CD8-positive, alpha-beta memory T cell (primary cell): ENCODE data around the gene FAM107B. TPM values are rescaled to one million over a fixed set of nuclear protein-coding genes. Genes with fewer than 3 reads are reported as not detected.
"Not testable (repeated sequence)": the region's sequence is repeated elsewhere in the genome, so short reads cannot be mapped to it uniquely, and the experiment has no call there.

Experiments
- CTCF ChIA-PET: fragments of 350-600 bp; sonication (Branson Sonifier 250); formaldehyde crosslinking; loops from one replicate; lab custom pipeline; 2021; ENCODE audit warnings: antibody characterized with exemption; lab: Charles Lee
- POLR2A ChIA-PET: fragments of 350-600 bp; sonication (Branson Sonifier 250); formaldehyde crosslinking; loops from one replicate; lab custom pipeline; 2021; ENCODE audit warnings: antibody characterized with exemption; lab: Charles Lee
- DNase-seq, 5 donors: peaks; one replicate each; pipeline versions ENCODE4 v3.0.0 to v3.0.0-alpha.2; 2020 to 2022; ENCODE audit warnings: mixed read lengths in 1 of 5
- H3K27ac ChIP-seq: one replicate; pipeline ENCODE4 v1.7.0; 2013; ENCODE audit warnings: low read depth, mild to moderate bottlenecking, low read length, moderate library complexity
- H3K27me3 ChIP-seq: 2 replicates; pipeline ENCODE4 v1.7.0; 2013; ENCODE audit warnings: low read length, mild to moderate bottlenecking; ENCODE audit not compliant: insufficient read depth, poor library complexity, severe bottlenecking
- H3K36me3 ChIP-seq: 2 replicates; pipeline ENCODE4 v1.7.0; 2013; ENCODE audit warnings: mild to moderate bottlenecking, low read length, moderate library complexity; ENCODE audit not compliant: insufficient read depth
- H3K4me1 ChIP-seq: 2 replicates; pipeline ENCODE4 v1.7.0; 2013; ENCODE audit warnings: mild to moderate bottlenecking, low read length, moderate library complexity; ENCODE audit not compliant: insufficient read depth
- H3K4me3 ChIP-seq: 2 replicates; pipeline ENCODE4 v1.7.0; 2013; ENCODE audit warnings: mild to moderate bottlenecking, low read length
- H3K9me3 ChIP-seq: 2 replicates; pipeline ENCODE4 v1.7.0; 2013; ENCODE audit warnings: mild to moderate bottlenecking, low read length
- H3K27ac Mint-ChIP-seq, 8 donors: one replicate each; pipeline ENCODE4 v1.8.0; 2020 to 2021; ENCODE audit warnings: mixed read lengths in 8 of 8, mild to moderate bottlenecking in 6 of 8, inconsistent platforms in 3 of 8, moderate library complexity in 3 of 8
- H3K27me3 Mint-ChIP-seq, 2 donors: one replicate each; pipeline ENCODE4 v1.8.0; 2020 to 2021; ENCODE audit warnings: mixed read lengths in 2 of 2, mild to moderate bottlenecking in 1 of 2, moderate library complexity in 1 of 2
- H3K36me3 Mint-ChIP-seq, 3 donors: one replicate each; pipeline ENCODE4 v1.8.0; 2020 to 2021; ENCODE audit warnings: mixed read lengths in 3 of 3, inconsistent platforms in 1 of 3, mild to moderate bottlenecking in 1 of 3
- H3K4me1 Mint-ChIP-seq, 3 donors: one replicate each; pipeline ENCODE4 v1.8.0; 2020 to 2021; ENCODE audit warnings: mixed read lengths in 3 of 3, inconsistent platforms in 1 of 3, mild to moderate bottlenecking in 1 of 3
- H3K4me3 Mint-ChIP-seq, 7 donors: one replicate each; pipeline ENCODE4 v1.8.0; 2020 to 2021; ENCODE audit warnings: mixed read lengths in 7 of 7, mild to moderate bottlenecking in 6 of 7, moderate library complexity in 4 of 7, inconsistent platforms in 2 of 7
- H3K9me3 Mint-ChIP-seq, 5 donors: one replicate each; pipeline ENCODE4 v1.8.0; 2020 to 2022; ENCODE audit warnings: mixed read lengths in 5 of 5, mild to moderate bottlenecking in 3 of 5, moderate library complexity in 2 of 5, inconsistent platforms in 1 of 5
- polyA plus RNA-seq: library from polyadenylated mRNA; unstranded; fragments of 300-500 nt; fragmentation: Illumina TruSeq; gene quantifications from one replicate; pipeline ENCODE4 v1.2.3, GENCODE V29; 2021
- total RNA-seq, 2 experiments: library from RNA; stranded (reverse); gene quantifications; one replicate each; pipeline ENCODE4 v1.2.3, GENCODE V29; 2021

Gene FAM107B
- total and polyA plus RNA-seq, 3 experiments from 2014 or later = 138 to 316 (median 143) TPM

DNA sequence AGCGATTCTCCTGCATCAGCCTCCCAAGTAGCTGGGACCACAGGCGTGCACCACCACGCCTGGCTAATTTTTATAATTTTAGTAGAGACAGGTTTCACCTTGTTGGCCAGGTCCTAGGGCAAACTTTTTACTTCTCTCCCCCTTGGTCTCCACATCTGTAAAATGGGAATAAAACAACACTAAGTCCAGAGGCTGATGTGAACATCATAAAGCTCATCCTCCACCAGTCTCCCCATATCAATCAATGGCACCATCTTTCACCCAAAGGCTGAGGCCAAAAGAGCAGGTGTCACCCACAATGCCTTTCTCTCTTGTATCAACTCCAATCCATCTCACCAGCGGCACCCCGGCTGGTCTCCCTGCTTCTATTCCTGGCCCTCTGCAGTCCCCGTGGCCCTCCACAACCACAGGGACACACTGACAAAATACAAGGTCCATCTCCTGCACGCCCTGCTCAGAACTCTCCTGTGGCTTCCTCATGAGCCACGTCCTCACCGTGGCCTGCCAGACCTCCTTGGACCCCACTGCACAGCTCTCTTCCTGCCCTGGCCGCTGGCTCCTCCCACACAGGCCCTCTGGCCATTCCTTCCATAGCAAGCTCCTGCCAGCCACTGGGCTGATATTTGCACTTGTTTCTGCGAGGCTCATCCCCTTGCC lies 179.0 kb downstream of the FAM107B start:
- CTCF ChIA-PET = interaction anchor here (1.2 kb wide), 1 partner anchor 26 kb away, joined by 3 read pairs; no protein-coding TSS in a partner anchor
- Mint-ChIP-seq H3K36me3 (peaks cover 11 to 86% (median 45%) of the 10 kb centered on the region in 3 donors), H3K9me3 (no peaks in the 10 kb centered on the region), H3K27me3 (no peaks in the 10 kb centered on the region), H3K27ac (peak overlapping the region in 7 of 8 donors; percentile 24 to 96 (median 78)), H3K4me1 (peaks cover 75 to 98% (median 96%) of the 10 kb centered on the region in 3 donors), H3K4me3 (peak overlapping the region; percentile 15 to 61 (median 29))
- H3K4me1 ChIP-seq = peaks cover 43% of the 10 kb centered on the region
- H3K36me3 ChIP-seq = peaks cover 10% of the 10 kb centered on the region
- no peak overlapping the region for H3K27ac ChIP-seq
- POLR2A ChIA-PET = interaction anchor here (1.0 kb wide), 1 partner anchor 12 kb away, joined by 3 read pairs; no protein-coding TSS in a partner anchor
- H3K27me3 ChIP-seq = no peaks in the 10 kb centered on the region
- no peaks in the 10 kb centered on the region for H3K9me3 ChIP-seq
- DNase-seq = no peak
- H3K4me3 ChIP-seq = no peak overlapping the region

- CTCF ChIA-PET = interaction anchor here (0.9 to 1.2 kb wide), 2 partner anchors 25 to 52 kb away, joined by 3 read pairs; no protein-coding TSS in a partner anchor
Observed at GRCh38 chr10:14594878-14595525, 179.7 kb downstream of the FAM107B start.

GRCh38 chr10:14593806-14594205 lies 180.9 kb downstream of the FAM107B start:
- peaks cover 11 to 75% (median 36%) of the 10 kb centered on the region in 3 donors for H3K36me3 Mint-ChIP-seq
- peak overlapping the region in 5 of 8 donors; percentile 54 to 96 (median 69) for H3K27ac Mint-ChIP-seq
- ChIA-PET CTCF (no interaction called here), POLR2A (no interaction called here)
- H3K27me3 ChIP-seq = no peaks in the 10 kb centered on the region
- H3K36me3 ChIP-seq = peaks cover 7% of the 10 kb centered on the region
- no peak overlapping the region for H3K4me3 Mint-ChIP-seq
- no peak overlapping the region for H3K27ac ChIP-seq
- H3K4me1 ChIP-seq = peaks cover 36% of the 10 kb centered on the region
- no peaks in the 10 kb centered on the region for H3K9me3 ChIP-seq
- no peak overlapping the region for H3K4me3 ChIP-seq
- H3K27me3 Mint-ChIP-seq = no peaks in the 10 kb centered on the region
- H3K4me1 Mint-ChIP-seq = peaks cover 75 to 98% (median 96%) of the 10 kb centered on the region in 3 donors
- no peaks in the 10 kb centered on the region for H3K9me3 Mint-ChIP-seq
- DNase-seq = no peak

More at GRCh38 chr10:14594878-14595525, 179.7 kb downstream of the FAM107B start:
- POLR2A ChIA-PET = interaction anchor here (0.6 kb wide), 1 partner anchor 34 kb away, joined by 6 read pairs; no protein-coding TSS in a partner anchor
- Mint-ChIP-seq H3K4me1 (peaks cover 76 to 98% (median 96%) of the 10 kb centered on the region in 3 donors), H3K27ac (peak overlapping the region in 6 of 8 donors; percentile 6 to 96 (median 80)), H3K9me3 (no peaks in the 10 kb centered on the region), H3K4me3 (peak overlapping the region in 2 of 7 donors; percentile 0 to 9), H3K27me3 (no peaks in the 10 kb centered on the region), H3K36me3 (peaks cover 11 to 85% (median 43%) of the 10 kb centered on the region in 3 donors)
- Histone ChIP-seq H3K4me1 (peaks cover 41% of the 10 kb centered on the region), H3K36me3 (peaks cover 10% of the 10 kb centered on the region), H3K27ac (no peak overlapping the region), H3K27me3 (no peaks in the 10 kb centered on the region), H3K9me3 (no peaks in the 10 kb centered on the region), H3K4me3 (no peak overlapping the region)
- no peak for DNase-seq

DNA sequence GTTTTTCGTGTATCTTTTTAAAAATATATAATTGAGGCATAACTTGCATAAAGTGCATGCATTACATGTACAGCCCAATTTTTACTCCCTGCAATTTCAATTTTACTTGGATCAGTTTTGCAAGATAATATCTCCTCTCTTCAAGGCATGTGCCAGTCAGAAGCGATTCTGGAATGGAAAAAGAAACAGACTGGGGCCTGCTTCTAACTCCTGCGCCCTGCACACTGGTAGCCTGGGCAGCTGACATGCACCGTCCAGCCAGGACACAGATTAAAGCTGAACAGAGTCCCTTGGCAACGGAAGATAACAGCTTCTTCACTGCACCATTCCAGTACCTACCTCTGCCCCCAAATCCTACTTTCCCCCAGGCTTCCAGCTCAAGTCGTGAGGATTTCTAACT lies 182.1 kb downstream of the FAM107B start:
- Mint-ChIP-seq H3K9me3 (no peaks in the 10 kb centered on the region), H3K27me3 (no peaks in the 10 kb centered on the region), H3K27ac (peak overlapping the region in 4 of 8 donors; percentile 17 to 78 (median 46)), H3K4me1 (peaks cover 78 to 98% (median 96%) of the 10 kb centered on the region in 3 donors), H3K36me3 (peaks cover 11 to 68% (median 35%) of the 10 kb centered on the region in 3 donors), H3K4me3 (peak overlapping the region in 1 of 7 donors; percentile 43)
- Histone ChIP-seq H3K9me3 (no peaks in the 10 kb centered on the region), H3K4me1 (peaks cover 47% of the 10 kb centered on the region), H3K4me3 (no peak overlapping the region), H3K36me3 (no peaks in the 10 kb centered on the region), H3K27me3 (no peaks in the 10 kb centered on the region), H3K27ac (no peak overlapping the region)
- POLR2A ChIA-PET = interaction anchor here (0.6 to 1.3 kb wide), 3 partner anchors 13 to 32 kb away, joined by 3 read pairs; no protein-coding TSS in a partner anchor
- CTCF ChIA-PET = no interaction called here
- no peak for DNase-seq

DNA sequence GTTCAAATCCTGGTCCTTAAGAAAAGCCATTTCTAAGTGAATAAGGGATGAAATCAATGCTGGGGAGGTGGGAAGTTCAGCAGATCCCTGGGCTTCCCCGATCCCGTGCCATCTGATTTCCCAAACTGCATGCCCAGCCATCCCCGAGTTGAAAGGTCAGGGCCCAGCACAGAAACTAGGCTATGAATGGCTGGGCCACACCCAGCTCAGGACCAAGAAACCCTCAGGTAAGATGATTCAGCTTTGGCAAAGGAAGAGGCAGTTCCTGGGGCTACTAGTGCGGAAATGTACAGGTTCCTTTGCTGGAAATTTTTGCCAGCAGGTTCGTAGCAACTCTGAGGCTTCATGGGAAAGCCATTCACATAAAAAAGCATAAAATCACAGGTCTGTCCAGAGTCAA lies 182.7 kb downstream of the FAM107B start:
- DNase-seq = no peak
- H3K27me3 ChIP-seq = no peaks in the 10 kb centered on the region
- Mint-ChIP-seq H3K36me3 (peaks cover 11 to 63% (median 32%) of the 10 kb centered on the region in 3 donors), H3K27ac (peak overlapping the region in 7 of 8 donors; percentile 33 to 96 (median 74)), H3K27me3 (no peaks in the 10 kb centered on the region), H3K9me3 (no peaks in the 10 kb centered on the region), H3K4me3 (peak overlapping the region in 1 of 7 donors; percentile 40), H3K4me1 (peaks cover 78 to 98% (median 96%) of the 10 kb centered on the region in 3 donors)
- ChIA-PET POLR2A (interaction anchor here (0.7 kb wide), 1 partner anchor 20 kb away, joined by 3 read pairs; no protein-coding TSS in a partner anchor), CTCF (interaction anchor here (1.2 kb wide), 1 partner anchor 9 kb away, joined by 3 read pairs; no protein-coding TSS in a partner anchor)
- no peak overlapping the region for H3K27ac ChIP-seq
- H3K4me1 ChIP-seq = peaks cover 52% of the 10 kb centered on the region
- H3K36me3 ChIP-seq = no peaks in the 10 kb centered on the region
- no peaks in the 10 kb centered on the region for H3K9me3 ChIP-seq
- H3K4me3 ChIP-seq = no peak overlapping the region

DNA sequence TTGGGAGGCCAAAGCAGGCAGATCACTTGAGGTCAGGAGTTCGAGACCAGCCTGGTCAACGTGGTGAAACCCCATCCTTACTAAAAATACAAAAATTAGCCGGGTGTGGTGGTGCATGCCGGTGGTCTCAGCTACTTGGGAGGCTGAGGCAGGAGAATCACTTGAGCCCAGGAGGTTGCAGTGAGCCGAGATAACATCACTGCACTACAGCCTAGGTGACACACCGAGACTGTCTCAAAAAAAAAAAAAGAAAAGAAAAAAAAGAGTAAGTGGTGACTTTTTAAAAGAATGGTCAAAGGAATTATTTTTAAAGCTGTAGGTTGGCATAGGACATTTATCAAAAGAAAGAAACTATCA lies 185.8 kb downstream of the FAM107B start:
- H3K27me3 Mint-ChIP-seq, H3K36me3 ChIP-seq, DNase-seq, H3K9me3 Mint-ChIP-seq, H3K27me3 ChIP-seq, H3K9me3 ChIP-seq: not testable (repeated sequence)
- Histone ChIP-seq H3K27ac (peak overlapping the region; percentile 78), H3K4me3 (peak overlapping the region; percentile 38), H3K4me1 (peaks cover 77% of the 10 kb centered on the region)
- ChIA-PET CTCF (interaction anchor here (0.6 to 3.0 kb wide), 9 partner anchors 9 to 234 kb away, joined by 3 to 17 read pairs (median 5); no protein-coding TSS in a partner anchor), POLR2A (interaction anchor here (0.6 to 2.1 kb wide), 6 partner anchors 9 to 249 kb away, joined by 3 to 10 read pairs (median 6); partner anchors contain the start of genes CDNF, HSPA14 and MSANTD7)
- H3K36me3 Mint-ChIP-seq = peaks cover 0 to 39% (median 12%) of the 10 kb centered on the region in 3 donors
- H3K4me1 Mint-ChIP-seq = peaks cover 83 to 98% (median 96%) of the 10 kb centered on the region in 3 donors
- H3K4me3 Mint-ChIP-seq = peak overlapping the region; percentile 72 to 91 (median 82)
- peak overlapping the region; percentile 94 to 100 (median 98) for H3K27ac Mint-ChIP-seq

DNA sequence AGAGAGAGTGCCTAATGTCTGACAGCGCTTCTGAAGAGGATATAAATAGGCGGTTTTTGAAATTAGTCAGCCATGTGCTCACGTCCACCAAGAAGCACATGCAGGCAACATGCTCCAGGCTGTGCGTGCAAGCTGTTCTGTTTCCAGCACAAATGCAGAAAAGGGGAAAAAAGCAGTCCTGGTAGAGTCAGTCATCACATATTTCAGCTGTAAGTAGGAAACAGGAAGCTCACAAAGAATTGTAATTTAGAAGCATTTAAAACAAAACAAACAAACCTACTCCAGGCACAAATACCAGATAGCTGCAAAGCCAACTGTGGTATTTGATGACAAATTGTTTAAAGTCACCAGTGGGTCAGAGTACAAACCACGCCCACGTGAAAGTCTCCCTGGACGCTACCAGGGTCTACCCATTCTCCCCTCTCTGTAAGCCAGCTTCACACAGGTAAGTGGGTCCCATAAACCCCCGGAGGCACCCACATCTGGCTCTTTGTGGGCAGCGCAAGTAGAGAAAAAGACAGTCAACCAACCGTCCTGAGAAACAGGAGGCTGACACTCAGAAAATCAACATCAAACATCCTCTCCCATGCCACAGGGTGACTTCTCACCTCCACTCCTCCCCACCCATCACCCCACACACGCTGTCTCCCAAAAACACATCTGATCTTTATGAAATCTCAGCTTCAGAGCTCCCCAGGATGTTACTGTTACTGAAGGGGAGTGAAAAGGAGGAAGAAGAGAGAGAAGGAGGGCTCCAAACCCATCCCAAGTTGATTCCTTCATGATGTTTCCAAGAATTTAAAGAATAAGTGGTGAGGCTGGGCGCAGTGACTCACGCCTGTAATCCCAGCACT lies 186.4 kb downstream of the FAM107B start:
- Histone ChIP-seq H3K4me1 (peaks cover 83% of the 10 kb centered on the region), H3K27me3 (no peaks in the 10 kb centered on the region), H3K27ac (peak overlapping the region; percentile 78), H3K36me3 (no peaks in the 10 kb centered on the region), H3K4me3 (peak overlapping the region; percentile 38), H3K9me3 (no peaks in the 10 kb centered on the region)
- H3K27me3 Mint-ChIP-seq = no peaks in the 10 kb centered on the region
- CTCF ChIA-PET = interaction anchor here (0.6 to 3.0 kb wide), 14 partner anchors 9 to 235 kb away, joined by 3 to 17 read pairs (median 4); no protein-coding TSS in a partner anchor
- no peaks in the 10 kb centered on the region for H3K9me3 Mint-ChIP-seq
- H3K4me1 Mint-ChIP-seq = peaks cover 89 to 99% (median 97%) of the 10 kb centered on the region in 3 donors
- peak in 3 of 5 donors; percentile 43 to 75 (median 52) for DNase-seq
- POLR2A ChIA-PET = interaction anchor here (0.6 to 2.1 kb wide), 11 partner anchors 10 to 250 kb away, joined by 3 to 10 read pairs (median 3); partner anchors contain the start of genes CDNF, HSPA14 and MSANTD7
- peak overlapping the region; percentile 72 to 91 (median 82) for H3K4me3 Mint-ChIP-seq
- peaks cover 0 to 35% (median 8%) of the 10 kb centered on the region in 3 donors for H3K36me3 Mint-ChIP-seq
- H3K27ac Mint-ChIP-seq = peak overlapping the region; percentile 94 to 100 (median 98)
